Kasumi-1 (cell line): ENCODE measurements around the gene TRABD2A.
"Not testable (repeated sequence)": the region's sequence is repeated elsewhere in the genome, so short reads cannot be mapped to it uniquely, and the experiment has no call there.

Experiments used
- DNase-seq, 2 experiments: peaks; one replicate each; lab custom pipeline; 2025; lab: John Stamatoyannopoulos, UW

TRABD2A gene

DNA sequence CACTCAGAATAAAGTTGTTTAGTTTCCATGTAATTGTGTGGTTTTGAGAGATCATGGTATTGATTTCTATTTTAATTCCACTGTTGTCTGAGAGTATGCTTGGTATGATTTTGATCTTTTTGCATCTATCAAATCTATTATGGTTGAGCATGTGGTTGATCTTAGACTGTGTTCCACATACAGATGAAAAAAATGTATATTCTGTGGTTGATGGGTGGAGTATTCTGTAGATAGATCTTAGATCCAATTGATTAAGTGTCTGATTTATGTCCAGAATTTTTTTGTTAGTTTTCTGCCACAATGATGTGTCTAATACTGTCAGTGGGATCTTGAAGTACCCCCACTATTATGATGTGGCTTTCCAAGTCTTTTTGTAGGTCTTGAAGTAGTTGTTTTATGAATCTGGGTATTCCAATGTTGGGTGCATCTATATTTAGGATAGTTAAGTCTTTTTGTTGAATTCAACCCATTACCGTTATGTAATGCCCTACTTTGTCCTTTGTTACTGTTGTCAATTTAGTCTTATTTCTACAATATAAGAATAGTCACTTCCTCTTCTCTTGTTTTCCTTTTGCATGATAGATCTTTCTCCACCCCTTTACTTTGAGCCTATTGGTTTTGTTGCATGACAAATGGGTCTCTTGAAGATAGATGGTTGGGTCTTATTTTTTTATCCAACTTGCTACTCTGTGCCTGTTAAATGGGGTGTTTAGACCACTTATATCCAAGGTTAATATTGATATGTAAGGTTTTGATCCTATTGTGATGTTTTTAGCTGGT, 101.8 kb downstream of the TRABD2A start:
- no peak for DNase-seq

DNA sequence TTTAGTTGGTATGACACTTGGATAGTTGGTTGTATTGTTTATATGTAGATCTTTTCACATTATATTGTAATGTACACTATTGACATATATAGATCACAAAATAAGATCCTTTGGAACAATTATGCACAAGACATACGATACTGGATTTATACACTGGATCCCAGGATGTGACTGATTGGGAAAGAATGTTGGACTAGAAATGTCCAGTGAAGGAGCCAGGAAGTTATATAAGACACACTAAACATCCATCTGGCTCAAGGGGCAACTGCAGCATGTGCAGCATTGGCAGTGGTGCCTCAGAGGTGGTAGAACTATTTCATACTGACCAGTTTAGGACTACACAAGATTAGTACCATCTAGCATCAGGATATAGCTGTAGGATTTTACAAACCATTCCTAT, 104.9 kb downstream of the TRABD2A start:
- no peak for DNase-seq

DNA sequence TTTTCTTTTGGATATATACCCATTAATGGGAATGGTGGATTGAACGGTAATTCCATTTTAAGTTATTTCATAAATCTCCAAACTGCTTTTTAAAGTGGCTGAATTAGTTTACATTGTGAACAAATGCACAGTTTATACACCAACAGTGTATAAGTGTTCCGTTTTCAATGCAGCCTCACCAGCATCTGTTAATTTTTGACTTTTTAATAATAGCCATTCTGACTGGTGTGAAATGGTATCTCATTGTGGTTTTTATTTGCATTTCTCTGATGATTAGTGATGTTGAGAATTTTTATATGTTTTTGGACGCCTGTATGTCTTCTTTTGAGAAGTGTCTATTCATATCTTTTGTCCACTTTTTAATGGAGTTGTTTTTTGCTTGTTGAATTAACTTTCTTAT, 107.3 kb downstream of the TRABD2A start:
- not testable (repeated sequence) for DNase-seq
